ENCODE results near the gene IL3.

DNA sequence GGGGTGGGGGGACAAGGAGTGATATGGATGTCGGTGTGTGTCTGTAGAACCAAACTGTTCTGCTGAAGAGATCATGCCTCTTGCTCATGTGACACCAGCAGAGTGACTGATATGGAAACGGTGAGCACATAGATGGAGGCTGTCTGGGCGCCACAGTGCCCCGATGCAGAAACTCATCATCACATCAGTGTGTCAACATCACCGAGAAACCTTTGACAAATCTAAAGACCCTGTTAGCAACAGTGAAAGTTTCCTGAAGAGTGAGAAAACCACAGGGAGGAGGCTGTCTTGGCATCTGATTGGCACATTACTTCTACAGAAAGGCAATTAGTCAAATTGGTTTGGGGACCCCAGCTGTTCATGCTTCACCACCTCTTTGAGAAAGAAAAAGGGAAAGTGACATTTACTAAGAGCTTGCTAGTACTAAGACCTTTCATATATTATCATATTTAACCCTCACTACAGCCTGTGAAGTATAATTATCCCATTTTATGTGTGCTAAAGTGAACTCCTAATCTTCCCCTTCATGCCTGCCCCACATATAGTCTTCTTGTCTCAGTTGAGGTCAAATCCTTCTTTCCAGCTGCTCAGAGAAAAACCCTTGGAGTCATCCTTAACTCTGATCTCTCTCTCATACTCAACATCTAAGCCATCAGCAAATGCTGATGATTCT lies 38.8 kb downstream of the IL3 start:
- TF ChIP-seq EZH2phosphoT487 (IDR thresholded peaks at IDR 0.05; ENCODE audit: insufficient read depth, low read depth) (no peak), EZH2 (IDR thresholded peaks at IDR 0.05; ENCODE audit: insufficient read depth, poor library complexity, severe bottlenecking) (no peak)
